HG03378 (cell line): ENCODE measurements around the gene THAP7.

Experiments
- ATAC-seq: cut with Tn5 transposase; IDR thresholded peaks from one replicate; pipeline ENCODE4 v1.9.1; 2021; ENCODE audit warnings: mild to moderate bottlenecking, moderate library complexity; ENCODE audit not compliant: unreplicated experiment

The THAP7 gene

DNA sequence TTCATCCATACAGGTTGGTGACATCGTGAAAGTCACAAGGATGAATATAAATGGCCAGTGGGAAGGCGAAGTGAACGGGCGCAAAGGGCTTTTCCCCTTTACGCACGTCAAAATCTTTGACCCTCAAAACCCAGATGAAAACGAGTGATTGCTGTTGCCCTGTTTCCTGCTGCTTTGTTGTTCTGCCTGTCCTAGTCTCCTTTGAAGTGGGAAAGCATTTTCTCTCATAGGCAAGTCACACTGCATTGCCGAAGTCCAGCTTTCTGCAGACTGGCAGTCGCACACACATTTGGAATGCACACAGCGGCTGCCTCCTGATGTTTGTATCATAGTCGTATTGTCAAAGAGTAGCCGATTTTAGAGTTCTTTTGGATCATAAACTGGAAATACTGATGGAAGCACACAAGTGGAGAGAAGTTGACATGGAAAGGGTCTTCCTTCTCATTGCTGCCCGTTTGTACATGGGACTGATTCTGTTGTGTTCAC, 52.2 kb downstream of the THAP7 start:
- no peak for ATAC-seq
